HG02943 (cell line): ENCODE results near the gene CTNNA3.

ENCODE experiments used
- ATAC-seq: cut with Tn5 transposase; IDR thresholded peaks from one replicate; pipeline ENCODE4 v1.9.1; 2021; ENCODE audit warnings: mild to moderate bottlenecking, low read depth, moderate library complexity; ENCODE audit not compliant: unreplicated experiment

CTNNA3 gene

DNA sequence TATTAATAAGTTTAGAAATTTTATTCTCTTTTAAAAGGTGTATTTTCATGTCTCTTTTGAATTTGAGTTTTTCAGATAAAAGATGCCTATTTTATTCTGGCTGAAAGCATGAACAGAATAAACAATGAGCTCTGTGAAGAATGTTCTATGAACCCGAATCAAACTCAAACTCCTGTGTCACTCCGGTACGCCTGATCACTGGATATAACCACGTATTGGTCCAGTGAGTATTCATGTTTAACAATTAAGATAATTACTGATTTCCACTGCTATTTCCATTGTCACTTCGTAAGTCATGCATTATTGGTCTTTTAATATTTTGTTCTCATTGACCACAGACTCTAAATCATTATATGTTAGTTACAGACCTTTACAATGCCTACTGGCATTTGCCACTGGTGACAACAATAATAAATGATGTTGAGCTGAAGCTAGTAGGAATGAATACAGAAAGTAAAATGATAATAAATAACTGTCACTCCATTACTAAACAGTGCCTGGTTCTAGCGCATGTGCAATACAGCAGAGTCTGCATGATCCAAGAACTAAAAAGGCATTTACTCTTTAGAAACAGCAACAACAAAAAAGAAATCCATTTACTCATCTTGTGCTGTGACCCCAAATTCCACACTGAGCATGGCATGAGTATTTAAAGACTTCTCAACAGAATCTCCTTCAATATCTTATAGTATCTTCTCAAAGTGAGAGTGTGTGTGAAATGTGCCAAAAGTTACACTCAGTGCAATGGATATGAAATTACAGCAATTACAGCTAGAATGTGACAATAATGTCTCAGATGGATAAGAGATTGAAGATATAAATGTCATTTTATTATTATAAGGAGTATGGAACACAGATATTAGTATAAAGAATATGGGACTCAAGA, 1597.2 kb downstream of the CTNNA3 start:
- no peak for ATAC-seq

DNA sequence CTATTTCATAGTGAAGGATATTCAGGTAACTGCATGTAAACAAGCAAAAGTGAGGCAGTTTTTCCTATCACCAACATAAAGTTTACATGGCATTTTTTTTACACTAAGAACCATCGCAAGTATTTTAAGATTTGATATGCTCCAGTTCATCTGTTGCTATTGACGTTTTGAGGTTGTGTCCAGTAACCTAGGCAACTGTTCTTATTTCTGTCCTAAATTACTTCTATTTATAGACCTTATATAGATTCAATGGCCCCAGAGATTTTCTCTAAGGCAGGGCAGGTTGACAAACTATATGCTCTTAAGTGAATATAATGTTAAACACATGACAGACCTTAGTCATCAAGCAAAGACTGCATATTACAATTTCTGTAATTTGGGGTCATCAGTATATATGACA, 1600.4 kb downstream of the CTNNA3 start:
- ATAC-seq = no peak

GRCh38 chr10:66085906-66086305, 1610.1 kb downstream of the CTNNA3 start:
- ATAC-seq = no peak

DNA sequence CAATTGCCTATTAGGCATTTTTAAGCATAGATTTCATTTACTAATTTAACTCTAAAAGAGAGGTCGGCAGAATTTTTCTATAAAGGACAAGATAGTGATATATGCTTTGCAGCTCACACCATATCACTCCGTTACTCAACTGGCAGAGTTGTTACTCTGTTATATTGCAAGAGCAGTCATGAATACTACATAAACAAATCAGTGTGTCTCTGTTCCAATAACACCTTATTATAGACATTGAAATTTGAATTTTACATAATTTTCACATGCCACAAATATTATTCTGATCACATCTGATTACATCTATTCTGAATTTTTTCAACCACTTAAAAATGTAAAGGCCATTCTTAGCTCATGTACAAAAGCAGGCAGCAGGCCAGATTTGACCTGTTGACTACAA, 1624.1 kb downstream of the CTNNA3 start:
- no peak for ATAC-seq

DNA sequence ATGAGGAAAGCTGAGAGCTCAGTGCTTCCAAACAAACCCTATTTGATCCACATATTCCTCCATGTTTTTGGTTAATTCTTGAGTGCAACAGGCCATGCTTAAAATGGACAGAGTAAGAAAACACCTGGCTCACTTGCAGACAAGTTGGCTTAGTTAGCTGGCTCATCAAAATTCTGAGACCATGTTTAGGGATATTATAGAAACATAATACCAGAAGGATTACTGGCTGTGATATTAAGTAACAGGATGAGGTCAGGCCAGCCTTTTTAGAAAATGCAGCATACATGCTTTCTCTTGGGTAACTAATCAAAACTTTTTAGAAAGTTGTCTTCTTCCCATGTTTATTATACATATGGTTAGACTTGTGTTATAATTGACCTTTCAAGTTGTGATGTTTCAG, 1637.4 kb downstream of the CTNNA3 start:
- no peak for ATAC-seq

DNA sequence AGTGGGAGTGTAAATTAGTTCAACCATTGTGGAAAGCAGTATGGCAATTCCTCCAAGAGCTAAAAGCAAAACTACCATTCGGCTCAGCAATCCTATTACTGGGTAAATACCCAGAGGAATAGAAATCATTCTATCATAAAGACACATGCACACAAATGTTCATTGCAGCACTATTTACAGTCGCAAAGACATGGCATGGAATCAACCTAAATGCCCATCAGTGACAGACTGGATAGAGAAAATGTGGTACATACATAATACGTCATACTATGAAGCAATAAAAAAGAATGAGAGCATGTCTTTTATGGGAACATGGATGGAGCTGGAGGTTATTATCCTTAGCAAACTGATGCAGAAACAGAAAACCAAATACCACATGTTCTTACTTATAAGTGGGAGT, 1646.7 kb downstream of the CTNNA3 start:
- no peak for ATAC-seq

- ATAC-seq = no peak
Measured at GRCh38 chr10:66045859-66046258, 1650.1 kb downstream of the CTNNA3 start.

DNA sequence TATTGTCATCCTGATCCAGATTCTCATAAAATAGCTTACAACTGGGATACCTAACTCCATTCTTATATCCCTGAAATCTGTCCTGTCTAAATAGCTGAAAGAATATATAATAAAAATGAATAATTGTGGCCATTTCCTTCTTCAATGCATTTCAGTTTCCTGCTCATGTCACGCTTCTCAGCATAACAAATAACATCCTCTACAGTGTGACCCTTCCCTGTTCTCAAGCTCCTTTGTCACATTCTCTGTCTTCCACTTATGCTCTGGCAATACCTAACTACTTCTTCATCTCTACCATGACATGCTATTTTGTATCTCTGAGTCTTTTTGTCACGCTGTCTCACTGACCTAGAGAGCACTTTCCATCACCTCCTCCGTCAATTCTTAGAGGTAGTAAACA, 1654.2 kb downstream of the CTNNA3 start:
- ATAC-seq = no peak

DNA sequence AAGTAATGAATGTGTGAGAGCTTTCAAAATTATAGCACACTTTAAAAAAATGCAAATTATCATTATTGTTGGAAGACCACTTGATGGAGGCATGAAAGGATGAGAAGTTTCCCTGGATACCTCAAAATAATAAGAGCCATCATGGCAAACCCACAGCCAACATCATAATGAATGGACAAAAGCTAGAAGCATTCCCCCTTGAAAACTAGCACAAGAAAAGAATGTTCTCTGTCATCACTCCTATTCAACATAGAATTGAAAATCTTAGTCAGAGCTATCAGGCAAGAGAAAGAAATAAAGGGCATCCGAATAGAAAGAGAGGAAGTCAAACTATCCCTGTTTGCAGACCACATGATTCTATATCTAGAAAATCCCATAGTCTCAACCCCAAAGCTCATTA, 1657.4 kb downstream of the CTNNA3 start:
- ATAC-seq = no peak

- ATAC-seq = no peak
Measured at GRCh38 chr10:66026321-66026720, 1669.7 kb downstream of the CTNNA3 start.

DNA sequence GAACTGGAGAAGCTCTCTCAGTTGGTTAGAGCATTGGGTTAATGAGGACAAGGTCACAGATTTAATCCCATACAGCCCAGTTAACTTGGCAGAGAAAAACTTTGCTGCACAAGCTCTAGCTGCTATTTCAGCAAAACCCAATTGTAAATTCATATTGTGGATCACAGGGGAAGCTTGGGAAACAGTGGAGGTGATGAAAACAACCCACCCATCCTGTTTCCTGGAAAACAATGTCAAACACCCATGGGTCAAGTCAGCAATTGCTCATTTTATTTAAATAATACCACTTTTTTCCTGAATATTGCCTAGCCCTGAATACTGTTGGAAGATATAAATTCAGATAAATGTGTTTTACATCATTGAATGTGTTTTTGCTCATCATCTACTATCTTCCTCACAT, 1670.8 kb downstream of the CTNNA3 start:
- no peak for ATAC-seq

DNA sequence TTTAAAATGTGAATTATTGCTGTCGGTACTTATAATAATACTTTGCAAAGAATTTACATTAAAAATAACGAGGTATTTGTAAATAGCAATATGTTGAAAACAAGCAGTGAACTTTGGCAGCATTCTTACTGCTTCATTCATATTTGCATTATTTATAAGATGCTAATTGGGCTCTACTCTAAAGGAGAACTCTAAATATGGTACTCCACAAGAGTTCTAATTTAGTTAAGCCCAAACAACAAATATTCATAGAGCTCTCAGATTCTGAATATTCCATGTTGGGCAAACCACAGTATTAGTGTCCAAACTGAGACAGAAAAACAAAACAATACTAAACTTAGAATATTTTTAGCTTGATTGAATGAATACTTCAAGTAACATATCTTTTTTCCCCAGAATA, 1674.6 kb downstream of the CTNNA3 start:
- no peak for ATAC-seq

GRCh38 chr10:66008221-66008620, 1687.8 kb downstream of the CTNNA3 start:
- ATAC-seq = no peak

DNA sequence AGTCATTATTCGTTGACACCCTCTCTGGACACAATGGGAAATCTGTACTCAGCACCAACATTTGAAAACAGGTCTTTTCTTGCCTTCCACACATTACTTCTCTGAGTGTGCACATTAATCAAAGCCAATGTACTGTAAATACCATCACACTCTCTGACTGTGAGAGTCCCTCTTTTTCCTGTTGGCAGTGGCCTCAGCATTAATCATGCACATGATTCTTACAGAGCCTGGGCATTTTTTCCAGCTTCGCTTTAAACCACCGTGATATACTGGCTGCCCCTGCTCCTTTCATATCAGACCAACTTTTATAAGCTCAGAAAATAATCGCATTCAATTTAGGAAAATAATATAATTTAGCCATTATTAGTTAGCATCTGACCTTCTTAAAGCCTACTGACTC, 1689.6 kb downstream of the CTNNA3 start:
- ATAC-seq = no peak

DNA sequence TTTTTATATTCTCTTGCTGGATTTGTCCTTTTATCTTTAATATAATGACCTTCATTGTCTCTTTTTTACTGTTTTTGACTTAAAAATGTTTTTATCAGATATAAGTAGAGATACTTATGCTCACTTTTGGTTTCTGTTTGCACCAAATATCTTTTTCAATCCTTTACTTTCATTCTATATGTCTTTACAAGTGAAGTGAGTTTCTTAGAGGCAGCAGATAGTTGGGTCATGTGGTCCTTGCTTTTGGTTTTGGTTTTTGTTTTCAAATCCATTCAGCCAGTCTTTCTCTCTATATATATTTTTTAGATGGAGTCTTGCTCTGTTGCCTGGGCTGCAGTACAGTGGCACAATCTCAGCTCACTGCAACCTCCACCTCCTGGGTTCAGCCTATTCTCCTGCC, 1702.5 kb downstream of the CTNNA3 start:
- no peak for ATAC-seq

- ATAC-seq = no peak
Measured at GRCh38 chr10:65968871-65969270, 1727.1 kb downstream of the CTNNA3 start.

GRCh38 chr10:65968437-65968836, 1727.6 kb downstream of the CTNNA3 start:
- no peak for ATAC-seq

- ATAC-seq = no peak
Measured at GRCh38 chr10:65964205-65964604, 1731.8 kb downstream of the CTNNA3 start.

DNA sequence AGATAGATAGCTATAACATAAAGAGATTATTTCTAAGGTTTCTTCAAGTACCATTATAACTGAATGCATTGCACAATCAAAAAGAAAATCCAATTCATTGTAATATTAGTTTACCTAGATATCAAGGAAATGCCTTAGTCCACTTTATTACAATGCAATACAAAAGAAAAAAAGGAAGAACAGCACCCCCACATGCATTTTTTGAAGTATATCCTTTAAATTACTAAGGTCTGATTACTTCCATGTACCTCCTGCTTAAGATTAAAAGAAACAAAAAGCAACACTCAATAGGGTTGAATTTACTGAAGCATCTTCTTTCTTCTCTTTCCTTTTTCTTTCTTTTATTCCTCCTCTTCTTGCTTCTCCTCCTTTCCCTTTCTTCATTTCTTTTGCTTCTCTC, 1743.9 kb downstream of the CTNNA3 start:
- no peak for ATAC-seq

DNA sequence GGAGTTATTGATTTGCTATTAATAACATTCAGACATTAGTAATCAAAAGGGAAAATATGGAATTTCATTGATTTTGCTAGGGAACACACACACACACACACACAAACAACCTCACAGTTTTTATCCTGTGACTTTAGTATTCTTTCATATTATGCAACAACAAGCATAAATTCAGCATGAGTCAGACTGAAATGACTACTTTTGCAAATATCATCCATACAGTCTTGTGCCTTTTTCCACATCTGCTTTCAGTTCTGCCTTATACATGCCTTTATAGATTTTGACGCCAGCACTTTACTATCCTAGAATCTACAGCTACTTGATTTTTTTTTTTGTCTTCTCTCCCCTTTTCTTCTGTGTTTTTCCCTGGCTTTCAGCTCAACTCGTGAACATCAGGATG, 1745.9 kb downstream of the CTNNA3 start:
- ATAC-seq = no peak

GRCh38 chr10:65949526-65949925, 1746.5 kb downstream of the CTNNA3 start:
- no peak for ATAC-seq

- no peak for ATAC-seq
Measured at GRCh38 chr10:65945061-65945460, 1750.9 kb downstream of the CTNNA3 start.

- no peak for ATAC-seq
Measured at GRCh38 chr10:65943451-65943850, 1752.5 kb downstream of the CTNNA3 start.
